Suprapubic skin (tissue), 4 donors: Measurements from ENCODE around the gene ALAS1.

Experiments used
- EP300 ChIP-seq: sonication (generic); formaldehyde crosslinking; IDR thresholded peaks from one replicate; pipeline ENCODE4 v1.6.1; 2017; ENCODE audit warnings: antibody characterized with exemption
- POLR2A ChIP-seq, 2 donors: fragments of 450-650 bp; IDR thresholded peaks; one replicate each; pipeline ENCODE4 v1.6.1; 2017; ENCODE audit warnings: antibody characterized with exemption in 2 of 2, mild to moderate bottlenecking in 2 of 2, moderate library complexity in 2 of 2
- POLR2AphosphoS5 ChIP-seq, 3 donors: sonication (generic); formaldehyde crosslinking; IDR thresholded peaks; one replicate each; pipeline ENCODE4 v1.6.1; 2017; ENCODE audit warnings: antibody characterized with exemption in 3 of 3
- TF ChIP-seq, protein P1 (sequence below), 2 donors: fragments of 200-600 bp in 1 of 2; fragments of 450-650 bp in 1 of 2; sonication (generic) in 1 of 2; IDR thresholded peaks; one replicate each; pipeline ENCODE4 v1.5.1; 2016 to 2019; ENCODE audit warnings: antibody characterized with exemption in 2 of 2, mild to moderate bottlenecking in 1 of 2, moderate library complexity in 1 of 2

DNA sequence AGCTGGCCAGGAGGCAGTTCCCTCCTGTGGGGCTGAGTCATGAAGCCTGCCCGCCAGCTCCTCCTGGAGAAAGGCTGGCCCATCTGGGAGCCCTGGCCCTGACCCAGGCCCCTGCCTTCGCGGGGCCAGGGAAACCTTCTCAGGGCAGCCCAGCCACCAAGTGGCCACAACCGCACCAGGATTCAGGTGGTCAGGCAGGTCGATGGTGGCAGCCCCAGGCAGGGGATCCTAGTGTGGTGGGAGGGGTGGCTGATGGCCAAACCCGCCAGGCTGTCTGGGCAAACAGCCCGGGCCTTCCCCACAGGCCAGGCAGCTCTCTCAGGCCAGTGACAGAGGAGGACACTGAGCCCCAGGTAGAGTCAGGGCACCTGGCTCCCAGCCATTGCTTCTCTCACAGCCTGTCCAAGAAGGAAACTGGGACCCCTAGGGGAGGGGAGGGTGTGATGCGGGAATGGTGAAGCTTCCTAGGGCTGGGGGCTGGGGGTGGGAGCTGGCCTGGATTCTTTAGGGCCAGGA is 39.8 kb downstream of the ALAS1 start:
- TF ChIP-seq, protein P1, sequence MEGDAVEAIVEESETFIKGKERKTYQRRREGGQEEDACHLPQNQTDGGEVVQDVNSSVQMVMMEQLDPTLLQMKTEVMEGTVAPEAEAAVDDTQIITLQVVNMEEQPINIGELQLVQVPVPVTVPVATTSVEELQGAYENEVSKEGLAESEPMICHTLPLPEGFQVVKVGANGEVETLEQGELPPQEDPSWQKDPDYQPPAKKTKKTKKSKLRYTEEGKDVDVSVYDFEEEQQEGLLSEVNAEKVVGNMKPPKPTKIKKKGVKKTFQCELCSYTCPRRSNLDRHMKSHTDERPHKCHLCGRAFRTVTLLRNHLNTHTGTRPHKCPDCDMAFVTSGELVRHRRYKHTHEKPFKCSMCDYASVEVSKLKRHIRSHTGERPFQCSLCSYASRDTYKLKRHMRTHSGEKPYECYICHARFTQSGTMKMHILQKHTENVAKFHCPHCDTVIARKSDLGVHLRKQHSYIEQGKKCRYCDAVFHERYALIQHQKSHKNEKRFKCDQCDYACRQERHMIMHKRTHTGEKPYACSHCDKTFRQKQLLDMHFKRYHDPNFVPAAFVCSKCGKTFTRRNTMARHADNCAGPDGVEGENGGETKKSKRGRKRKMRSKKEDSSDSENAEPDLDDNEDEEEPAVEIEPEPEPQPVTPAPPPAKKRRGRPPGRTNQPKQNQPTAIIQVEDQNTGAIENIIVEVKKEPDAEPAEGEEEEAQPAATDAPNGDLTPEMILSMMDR (IDR thresholded peaks at IDR 0.05) = no peak
- TF ChIP-seq POLR2A (IDR thresholded peaks at IDR 0.05) (no peak), POLR2AphosphoS5 (IDR thresholded peaks at IDR 0.05) (no peak), EP300 (no peak)
